Limb (tissue), 2 donors: ENCODE data around the gene FHOD3.

Experiments used
- DNase-seq, 2 donors: peaks; one replicate each; pipeline ENCODE4 v3.0.0-alpha.2; 2016; ENCODE audit errors: extremely low spot score in 2 of 2

The FHOD3 gene

DNA sequence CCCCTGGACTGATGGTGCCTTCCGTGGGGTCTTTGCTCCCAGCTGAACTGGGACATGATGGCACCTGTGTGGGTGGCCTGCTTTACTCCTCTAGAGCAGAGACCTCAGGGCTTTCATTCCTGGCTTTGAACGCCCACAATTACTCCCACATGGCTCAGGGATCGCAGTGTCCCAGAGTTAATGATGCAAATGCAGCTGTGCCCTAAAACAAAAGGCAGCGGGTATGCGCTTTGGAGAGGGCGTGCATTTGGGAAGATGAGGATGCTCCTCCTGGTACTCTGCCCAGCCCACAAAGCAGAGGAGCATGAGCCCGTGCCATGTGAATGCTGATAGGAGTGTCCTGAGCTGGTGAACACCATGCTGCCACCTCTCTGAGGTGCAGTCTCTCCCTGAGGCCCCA, 173.4 kb downstream of the FHOD3 start:
- DNase-seq = no peak

DNA sequence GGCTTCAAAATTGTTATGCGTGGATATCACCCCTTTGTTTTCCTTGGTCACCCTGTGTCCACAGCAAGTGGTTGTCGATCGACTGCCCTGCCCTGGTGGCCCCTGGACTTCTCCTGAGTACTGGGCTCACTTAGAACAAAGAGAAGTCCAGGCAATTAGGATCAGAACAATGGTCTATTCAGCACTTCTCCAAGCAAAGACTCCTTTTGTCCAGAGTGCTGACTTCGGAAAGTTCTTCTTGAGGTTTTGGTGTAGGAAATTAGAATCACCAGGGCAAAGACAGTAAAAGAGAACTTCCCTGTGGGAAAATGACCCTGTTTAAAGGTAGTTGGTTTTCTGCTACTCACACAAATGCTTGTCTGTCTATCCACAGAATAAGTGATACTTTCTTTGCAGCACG, 173.9 kb downstream of the FHOD3 start:
- DNase-seq = no peak

DNA sequence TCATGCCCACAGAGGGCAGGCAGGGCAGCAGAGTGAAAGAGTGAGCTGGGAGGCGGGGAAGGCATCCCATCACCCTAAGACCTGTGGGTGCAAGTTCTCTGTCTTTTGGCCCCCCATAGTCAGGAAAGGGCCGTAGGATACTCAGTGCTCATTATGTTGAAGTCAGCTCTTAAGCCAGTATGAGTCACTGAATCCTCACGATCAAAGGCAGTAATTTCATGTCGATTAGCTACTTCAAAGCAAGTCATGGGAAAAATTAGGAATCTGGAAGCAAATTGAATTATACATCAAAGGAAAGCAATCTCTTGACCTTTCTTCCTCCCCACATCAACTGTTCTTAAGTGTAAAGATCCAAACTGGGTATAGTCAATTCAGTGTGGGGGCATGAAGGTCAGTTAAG, 178.9 kb downstream of the FHOD3 start:
- DNase-seq = no peak

DNA sequence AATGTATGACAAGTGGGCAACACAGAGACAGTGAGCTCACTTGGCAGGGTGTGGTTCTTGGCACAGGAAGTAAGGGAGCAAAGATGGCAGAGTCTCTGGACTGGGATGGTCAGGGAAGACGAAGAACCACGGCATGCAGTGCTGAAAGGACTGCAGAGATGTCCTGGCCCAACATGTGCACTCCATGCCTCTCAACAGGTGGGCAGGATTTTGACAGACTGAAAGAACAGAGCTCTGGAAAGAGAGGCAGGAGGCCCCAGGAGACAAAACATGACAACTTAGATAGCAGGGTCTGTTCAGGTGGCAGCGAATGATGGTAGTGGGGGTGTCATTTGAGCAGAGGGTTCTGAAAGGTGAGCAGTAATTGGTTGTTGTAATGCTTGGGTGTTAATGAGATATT, 180.3 kb downstream of the FHOD3 start:
- DNase-seq = no peak

DNA sequence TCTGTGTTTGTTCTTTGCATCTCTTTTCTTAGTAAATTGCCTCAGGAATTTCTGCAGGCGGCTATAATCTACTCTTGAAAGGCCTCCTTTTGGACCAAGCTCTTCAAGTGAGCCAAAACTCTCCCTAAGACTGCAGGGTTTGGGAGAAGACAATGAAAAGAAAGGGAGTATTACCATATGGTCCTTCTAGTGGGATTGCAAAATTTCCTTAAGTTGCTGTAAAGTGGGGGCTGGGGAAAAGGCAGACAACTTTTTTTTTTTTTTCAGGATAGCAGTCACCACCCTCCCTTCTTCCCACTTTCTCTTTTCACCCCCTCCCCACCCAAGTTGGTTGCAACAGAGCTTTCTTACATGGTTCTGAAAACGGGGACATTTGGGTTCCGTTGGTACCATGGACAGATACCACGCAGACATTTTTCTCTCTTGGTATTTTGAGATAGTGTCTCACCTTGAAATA, 183.7 kb downstream of the FHOD3 start:
- DNase-seq = no peak

DNA sequence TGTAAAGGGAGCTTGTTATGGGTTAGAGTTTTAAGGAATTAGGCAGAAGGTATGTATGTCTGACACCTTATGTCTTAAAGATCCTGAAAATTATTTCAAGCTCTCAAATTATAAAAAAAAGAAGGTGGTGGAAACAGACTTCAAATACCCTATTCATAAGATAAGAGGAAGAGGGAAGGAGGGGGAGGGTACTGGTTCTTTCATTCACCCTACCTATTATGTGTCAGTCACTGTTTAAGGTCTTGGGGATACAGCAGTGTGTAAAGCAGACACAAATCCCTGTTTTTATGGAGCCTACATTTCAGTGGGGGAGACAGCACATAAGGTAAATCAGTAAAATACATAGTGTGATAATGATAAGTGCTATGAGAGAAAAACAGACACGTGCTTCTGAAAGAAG, 184.4 kb downstream of the FHOD3 start:
- DNase-seq = no peak

DNA sequence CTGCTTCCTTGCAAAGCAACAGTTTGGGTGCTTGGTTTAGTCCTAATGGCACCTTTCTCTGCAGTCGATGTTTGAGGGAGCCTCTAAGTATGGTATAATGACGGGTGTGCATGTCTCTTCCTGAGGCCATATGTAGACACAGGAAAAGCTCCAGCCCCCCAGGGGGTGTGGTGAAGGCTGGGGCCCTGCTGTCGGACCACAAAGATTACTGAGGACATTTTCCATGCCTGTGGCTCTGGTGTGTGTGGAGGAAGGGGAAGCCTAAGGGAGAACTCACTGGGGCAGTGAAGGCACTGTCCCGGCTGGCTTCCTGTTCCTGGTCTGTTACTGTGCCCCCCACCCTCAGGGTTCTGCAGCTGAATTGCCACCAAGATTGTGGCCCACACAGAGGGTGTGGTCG, 187.1 kb downstream of the FHOD3 start:
- DNase-seq = no peak

DNA sequence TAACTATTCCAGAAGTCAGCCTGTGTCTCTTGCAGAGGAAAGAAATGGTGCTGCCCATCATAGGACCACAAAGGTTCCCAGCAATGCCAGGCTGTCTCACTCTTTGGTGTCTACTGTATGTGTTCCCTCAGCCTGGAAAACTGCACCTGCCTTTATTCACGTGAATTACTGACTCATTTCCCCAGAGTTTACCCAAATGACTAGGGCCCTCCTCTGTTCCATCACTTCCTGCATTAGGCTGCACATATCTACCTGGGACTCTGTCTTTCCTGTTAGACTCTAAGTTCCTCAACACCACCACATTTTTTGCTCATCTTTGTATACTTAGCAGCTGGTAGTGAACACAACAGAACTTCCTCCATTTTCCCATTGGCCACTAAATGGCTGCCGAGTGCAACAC, 188.3 kb downstream of the FHOD3 start:
- DNase-seq = no peak

DNA sequence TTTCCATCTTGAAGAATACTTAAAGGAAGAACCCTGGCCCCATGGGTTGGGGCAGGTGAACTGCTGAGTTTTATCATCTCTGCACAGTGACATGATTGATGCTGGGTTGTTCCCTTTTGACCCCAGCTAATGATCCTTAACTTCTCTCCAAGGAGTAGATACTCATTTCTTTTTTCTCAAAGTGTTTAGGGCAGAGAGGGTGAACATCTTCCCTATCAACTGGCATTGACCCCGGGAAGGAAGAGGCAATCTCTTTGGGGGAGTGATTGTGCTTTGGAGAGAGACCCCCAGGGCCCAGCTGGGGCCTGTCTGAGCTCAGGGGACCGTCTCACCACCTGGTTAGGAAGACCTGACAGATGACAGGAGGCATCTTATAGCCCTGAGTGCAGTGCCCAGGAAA, 190.6 kb downstream of the FHOD3 start:
- DNase-seq = no peak

DNA sequence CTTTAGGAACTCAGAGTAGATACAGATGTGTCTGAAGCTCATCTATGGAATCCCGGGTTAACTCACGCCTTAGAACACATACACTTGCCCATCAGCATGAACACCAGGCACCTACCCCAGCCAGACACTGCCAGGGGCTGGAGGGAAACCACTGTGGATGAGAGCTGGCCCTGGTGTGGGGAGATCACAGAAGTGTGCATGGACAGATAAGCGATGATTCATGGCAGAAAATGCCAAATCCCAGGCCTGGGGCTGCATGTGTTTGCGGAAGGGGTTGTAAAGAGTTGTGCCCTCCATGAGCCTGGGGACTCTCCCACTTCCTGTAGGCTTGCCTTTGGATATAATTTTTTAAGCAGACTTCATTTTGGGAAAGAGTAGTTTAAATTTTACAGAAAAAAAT, 193.4 kb downstream of the FHOD3 start:
- DNase-seq = no peak

DNA sequence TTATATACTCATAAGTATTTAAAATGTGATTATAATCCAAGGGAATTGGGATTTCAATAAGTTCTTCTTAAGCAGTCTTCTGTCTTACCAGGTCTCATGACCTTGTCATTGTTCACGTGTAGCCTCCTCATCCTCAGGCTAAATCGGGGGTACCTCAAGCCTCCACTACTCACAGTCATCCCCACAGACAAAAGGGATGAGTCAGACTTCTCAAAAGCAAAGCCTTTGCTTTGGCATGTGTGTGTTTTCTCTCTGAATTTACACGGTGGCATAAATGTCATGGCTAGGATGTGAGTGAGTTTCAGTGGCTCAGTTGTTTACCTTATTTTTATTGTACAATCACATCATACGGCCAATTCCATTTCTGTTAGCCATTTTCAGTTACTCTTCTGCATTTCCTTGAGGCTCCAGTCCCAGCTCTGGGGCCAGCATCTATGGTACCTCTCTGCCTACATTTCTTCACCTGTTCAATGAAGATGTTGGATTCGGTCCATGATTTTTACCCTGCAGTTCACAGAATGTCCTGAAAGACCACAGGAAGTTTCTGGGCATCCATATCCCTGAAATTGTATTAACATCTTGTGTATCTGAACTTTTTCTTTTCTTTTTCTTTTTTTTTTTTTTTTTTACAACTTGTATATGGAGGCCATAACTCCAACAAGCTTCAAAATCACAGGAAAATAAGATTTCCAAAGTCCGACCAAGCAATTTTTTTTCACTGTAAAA, 195.3 kb downstream of the FHOD3 start:
- no peak for DNase-seq

DNA sequence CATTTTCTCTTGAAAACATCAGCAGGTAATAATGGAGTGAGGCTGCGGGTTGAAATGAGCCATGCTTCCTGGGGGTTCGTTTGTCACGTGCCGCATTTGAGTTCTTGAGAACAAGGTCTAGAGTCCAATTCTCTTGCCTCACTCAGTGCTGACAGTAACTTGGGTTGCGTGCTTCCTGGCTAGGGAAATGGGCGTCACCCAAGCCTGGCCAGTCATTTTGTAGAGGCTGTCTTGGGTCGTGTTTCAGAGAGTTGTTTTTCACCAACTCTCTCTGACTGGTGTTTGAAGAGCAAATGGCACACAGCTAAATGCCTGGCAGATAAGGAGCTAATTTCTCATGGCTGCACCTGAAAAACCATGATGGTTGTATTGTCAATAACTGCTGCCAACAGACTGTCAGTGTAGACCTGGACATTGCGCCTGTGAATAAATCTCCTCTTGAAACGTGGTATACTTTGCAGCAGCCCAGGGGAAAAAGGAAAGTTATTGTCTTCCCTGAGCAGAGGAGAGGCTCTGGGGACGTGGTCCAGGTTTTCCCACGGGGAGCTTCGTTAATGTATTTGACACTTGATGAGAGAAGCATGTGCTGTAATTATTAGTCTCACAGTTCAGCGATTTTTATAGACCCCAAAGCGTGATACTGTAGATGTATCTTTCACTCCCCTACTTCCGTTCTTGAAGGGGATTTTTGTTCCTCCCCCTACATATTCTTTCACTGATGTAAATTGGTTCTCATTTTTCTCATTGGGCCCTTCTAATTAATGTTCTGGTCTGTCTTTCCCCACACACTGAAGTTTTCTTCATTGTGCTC, 196.0 kb downstream of the FHOD3 start:
- no peak for DNase-seq

DNA sequence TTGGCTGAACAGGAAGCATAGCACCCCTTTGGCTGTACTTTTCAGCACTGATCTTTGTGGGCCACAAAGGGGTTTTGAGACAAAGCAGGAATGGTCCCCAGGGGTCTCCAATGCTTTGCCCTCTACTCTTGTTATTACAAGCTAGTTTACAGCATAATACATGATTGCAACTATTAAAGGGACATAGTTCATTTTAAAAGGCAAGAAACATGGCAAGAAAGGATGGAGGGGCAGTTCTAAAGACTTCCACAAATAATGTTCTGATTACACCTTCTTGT, 196.6 kb downstream of the FHOD3 start:
- no peak for DNase-seq

DNA sequence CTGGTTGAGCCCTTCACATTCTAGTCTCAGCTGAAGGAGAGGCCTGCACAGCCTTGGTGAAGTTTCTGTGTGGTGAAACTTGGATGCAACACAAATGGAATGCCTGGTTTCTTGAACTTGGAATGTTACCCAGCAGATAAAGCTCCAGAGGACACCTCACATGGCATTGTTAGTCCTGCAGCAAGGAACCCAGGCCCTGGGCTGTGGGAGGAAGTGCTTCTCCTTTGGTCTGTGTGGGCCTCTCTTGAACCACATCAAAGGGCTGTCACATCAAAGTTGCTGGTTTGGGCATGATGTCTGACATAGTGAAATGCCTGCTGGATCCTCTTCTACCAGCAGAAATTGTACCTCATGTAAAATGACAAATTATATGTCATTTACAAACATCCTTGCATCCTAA, 198.5 kb downstream of the FHOD3 start:
- no peak for DNase-seq

DNA sequence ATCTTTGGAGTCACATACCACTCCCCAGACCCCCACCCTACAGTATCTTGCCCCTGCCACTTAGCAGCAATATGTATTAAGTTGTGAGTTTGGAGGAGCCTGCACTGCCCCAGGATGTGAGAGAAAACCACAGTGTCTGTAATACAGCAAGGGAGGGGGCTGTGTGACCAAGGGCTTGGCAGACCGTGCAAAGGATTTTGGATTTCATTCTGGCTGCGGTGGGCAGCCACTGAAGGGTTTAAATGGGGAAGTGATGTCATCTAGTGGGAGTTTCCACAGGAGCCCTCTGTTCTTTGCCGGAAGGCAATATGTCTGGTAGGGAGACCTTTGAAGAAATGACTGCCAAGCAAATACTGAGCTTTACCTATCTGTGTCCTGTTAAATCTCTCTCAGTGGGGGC, 202.4 kb downstream of the FHOD3 start:
- DNase-seq = no peak

DNA sequence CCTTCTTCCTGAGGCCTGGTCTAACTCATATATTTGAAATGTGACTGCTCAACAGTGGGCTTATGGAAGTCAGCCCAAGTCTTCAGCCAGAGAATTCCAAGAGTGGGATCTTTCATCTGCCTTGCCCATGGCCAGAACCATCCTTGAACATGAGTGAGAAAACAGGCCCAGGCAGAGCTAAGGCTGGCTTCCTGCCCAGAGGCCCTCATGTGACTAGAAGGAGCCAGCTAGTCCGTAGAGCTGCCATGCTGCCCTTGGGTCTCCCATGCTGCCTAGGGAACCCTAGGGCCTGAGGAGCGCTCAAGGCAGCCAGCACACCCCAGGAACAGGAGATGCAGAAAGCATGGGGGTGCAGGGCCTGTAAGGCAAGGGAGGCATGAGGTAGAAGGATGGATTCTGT, 203.6 kb downstream of the FHOD3 start:
- DNase-seq = no peak

DNA sequence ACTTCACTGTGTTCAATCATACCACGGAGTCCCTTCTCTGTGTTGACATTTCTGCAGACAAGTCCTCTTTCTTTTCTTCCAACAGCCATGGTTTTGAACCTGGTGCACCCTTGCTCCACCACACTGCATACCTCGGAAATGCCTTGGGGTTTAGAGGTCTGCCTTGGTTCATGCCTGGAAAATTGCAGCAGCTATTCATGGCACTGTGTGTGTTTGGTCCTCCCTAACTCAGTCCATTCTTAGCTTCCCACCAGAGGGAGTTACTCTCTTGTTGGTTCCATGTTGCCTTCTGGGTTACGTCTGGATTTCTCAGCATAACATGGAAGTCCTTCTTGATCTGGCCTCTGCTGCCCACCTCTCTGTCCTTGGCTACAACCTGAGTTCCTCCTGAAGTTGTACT, 206.0 kb downstream of the FHOD3 start:
- DNase-seq = no peak

DNA sequence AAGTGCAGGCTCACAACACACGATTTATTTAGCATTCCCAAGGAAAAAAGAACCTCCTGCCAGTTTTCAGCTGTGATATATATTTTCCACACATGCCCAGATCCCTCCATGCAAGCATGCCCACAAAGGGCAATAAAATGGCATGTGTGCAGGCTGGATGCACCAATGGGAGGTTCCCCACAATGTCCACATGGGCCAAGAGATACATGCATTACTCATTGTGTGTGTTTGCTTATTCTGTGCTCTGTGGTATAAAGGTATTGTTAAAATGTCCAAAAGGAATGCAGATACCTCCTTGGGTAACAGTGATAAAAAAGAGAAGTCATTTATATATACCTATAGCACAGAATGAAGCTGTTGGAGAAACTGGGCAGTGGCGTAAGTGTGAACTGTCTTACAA, 207.4 kb downstream of the FHOD3 start:
- no peak for DNase-seq

DNA sequence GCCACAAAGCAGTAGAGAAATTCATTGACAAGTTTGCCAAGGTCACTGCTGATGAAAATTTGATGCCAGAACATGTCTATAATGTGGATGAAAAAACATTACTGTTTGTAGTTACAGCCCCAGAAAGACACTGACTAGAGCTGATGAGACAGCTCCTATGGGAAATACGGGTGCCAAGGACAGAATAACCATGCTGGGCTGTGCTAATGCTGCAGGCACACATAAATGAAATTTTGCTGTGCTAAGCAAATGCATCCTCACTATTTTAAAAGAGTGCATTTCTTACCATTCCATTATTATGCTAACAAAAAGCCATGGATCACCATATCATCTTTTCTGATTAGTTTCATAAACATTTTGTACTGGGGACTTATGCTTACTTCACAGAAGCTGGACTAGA, 208.2 kb downstream of the FHOD3 start:
- DNase-seq = no peak

DNA sequence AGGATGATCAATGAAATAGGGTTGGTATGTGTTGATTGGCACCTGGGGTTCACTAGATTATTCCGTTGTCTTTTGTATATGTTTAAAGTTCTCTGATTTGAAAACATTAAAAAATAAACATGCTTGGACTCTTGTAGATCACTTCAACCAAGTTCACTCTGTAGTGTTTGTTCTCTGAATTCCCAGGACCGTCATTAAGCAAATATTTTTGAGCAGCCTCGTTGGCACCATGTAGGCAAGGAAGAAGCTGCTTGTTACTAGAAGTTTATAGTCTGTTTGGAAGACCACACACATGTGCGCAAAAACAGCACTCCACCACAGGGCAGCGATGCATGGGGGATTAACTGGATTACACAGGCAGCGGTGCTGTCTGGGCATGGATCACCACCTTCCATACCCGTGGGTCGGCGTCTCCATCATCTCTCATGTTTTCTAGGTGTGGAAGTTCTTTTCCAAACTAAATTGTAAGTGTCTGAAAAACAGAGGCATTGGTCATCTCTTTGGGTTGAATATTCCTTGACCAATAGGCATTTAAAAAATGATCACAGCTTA, 212.2 kb downstream of the FHOD3 start:
- no peak for DNase-seq

DNA sequence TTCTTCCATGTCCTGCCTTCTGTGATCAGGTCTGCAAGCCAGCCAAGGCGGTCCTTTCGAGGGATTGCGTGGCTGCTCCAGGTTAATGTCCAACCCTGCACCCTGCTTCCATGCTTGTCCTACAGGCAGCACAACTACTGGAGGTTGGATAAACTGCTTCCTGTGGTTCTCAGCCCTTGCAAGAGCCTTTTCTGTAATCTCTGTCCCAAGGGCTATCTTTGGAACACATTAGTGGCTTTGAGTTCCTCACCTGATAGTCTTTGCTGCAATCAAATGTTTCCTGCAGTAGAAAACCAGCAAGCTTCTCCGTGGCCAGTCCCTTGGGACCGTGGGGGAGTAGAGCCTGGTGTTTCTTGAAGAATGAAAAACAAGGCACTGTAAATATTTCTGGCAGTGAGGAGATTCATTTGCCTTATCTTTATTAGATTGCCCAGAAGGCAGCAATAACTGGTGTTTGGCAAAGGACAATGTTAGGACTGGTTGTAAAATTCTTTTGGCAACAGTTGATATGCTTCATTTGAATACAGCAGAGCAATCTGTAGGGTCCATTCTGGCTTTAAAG, 214.4 kb downstream of the FHOD3 start:
- DNase-seq = no peak

DNA sequence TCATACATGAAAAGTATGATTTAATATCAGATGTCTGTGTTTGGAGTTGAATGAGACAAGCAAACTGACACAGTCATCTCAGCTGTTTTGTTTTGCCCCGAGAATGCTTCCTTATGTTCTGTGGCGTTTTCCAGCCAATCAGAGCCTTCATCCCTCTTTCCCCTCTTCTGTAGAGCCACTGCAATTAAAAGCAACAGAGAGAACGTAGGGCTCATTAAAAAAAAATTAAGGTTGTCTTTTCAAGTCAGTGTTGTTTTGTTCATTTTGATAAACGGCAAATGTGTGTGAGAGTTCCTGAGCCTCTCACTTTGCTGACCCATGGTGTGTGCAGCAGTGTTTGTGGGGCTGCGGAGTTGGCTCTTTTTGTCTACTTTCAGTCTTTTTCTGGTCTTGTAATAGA, 216.0 kb downstream of the FHOD3 start:
- DNase-seq = no peak

DNA sequence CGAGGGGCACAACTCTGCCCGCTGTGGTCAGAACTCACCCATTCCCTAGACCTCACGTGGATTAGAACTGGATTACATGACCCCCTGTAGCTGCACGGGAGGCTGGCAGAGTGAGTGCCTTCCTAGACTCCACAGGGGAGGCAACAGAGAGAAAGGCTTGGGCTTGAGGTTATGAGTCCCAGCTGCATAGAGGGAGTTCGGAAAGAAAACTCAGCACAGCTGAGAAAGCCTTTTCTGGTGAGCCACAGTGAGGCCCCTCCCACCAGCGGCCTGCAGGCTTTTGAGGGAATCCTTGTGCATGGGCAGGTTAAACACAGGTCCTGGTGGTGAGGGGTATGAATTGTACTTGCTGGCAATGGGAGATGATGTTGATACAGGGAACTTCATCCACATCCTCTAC, 217.3 kb downstream of the FHOD3 start:
- no peak for DNase-seq
